Pancreas (tissue), 10 donors: Measurements from ENCODE around the gene SLC1A2. TPM values are rescaled to one million over a fixed set of nuclear protein-coding genes. Genes with fewer than 3 reads are reported as not detected.

Experiments used
- ATAC-seq, 4 donors: fragments of 200-7000 bp; cut with Tn5 transposase; one replicate each; pipeline versions ENCODE4 v1.8.0 to v1.9.1; 2020; ENCODE audit warnings: mild to moderate bottlenecking in 4 of 4, moderate library complexity in 4 of 4
- DNase-seq, 6 donors: peaks; one replicate each; pipeline ENCODE4 v3.0.0-alpha.2; 2020
- FAIRE-seq: peaks from 2 replicates; lab custom pipeline; 2012; peaks lifted over from hg19 to GRCh38; lab: Jason Lieb, UNC
- H3K27ac ChIP-seq, 4 donors: fragments of 200-600 bp; sonication (generic); 1 replicate in 3 of 4; 2 replicates in 1 of 4; pipeline versions ENCODE4 v1.5.0 to v1.8.0; 2020
- H3K27me3 ChIP-seq, 4 donors: fragments of 200-600 bp; one replicate each; pipeline ENCODE4 v1.8.0; 2021
- H3K36me3 ChIP-seq, 3 donors: fragments of 200-600 bp; sonication (generic) in 1 of 3; one replicate each; pipeline versions ENCODE4 v1.5.0 to v1.8.0; 2020 to 2021
- H3K4me1 ChIP-seq, 3 donors: fragments of 200-600 bp; one replicate each; pipeline ENCODE4 v1.8.0; 2021
- H3K4me3 ChIP-seq, 4 donors: fragments of 200-600 bp; sonication (generic) in 2 of 4; one replicate each; pipeline versions ENCODE4 v1.5.0 to v1.8.0; 2020 to 2021
- H3K9me3 ChIP-seq, 4 donors: fragments of 200-600 bp; one replicate each; pipeline ENCODE4 v1.8.0; 2021
- CTCF ChIP-seq, 4 donors: fragments of 200-600 bp; sonication (generic) in 3 of 4; IDR thresholded peaks; one replicate each; pipeline versions ENCODE4 v1.5.0 to v1.8.0; 2021; ENCODE audit warnings: antibody characterized with exemption in 4 of 4
- WGBS, 2 donors: extraction: QIAGEN DNeasy Blood & Tissue Kit; methylation state at CpG; one replicate each; pipeline ENCODE4 v1.1.7; 2013; 5-methylcytosine and 5-hydroxymethylcytosine counted together
- intact Hi-C, 3 donors: fragments of 100-400 bp; cut with DNase I; formaldehyde crosslinking; loops; one replicate each; pipeline versions ENCODE4 v1.11.1 to v1.14.2; 2022
- polyA plus RNA-seq, 2 donors: library from polyadenylated mRNA; stranded (reverse); fragments of 200-250 nt; gene quantifications; one replicate each; pipeline ENCODE4 v1.2.3, GENCODE V29; 2013
- total RNA-seq, 6 donors: library from RNA; stranded (reverse); fragmentation: NEBNext Ultra II Directional in 4 of 6; extraction: Animal tissue kit (Norgen Biotek cat#: 25700) in 4 of 6; gene quantifications; one replicate each; pipeline versions ENCODE4 v1.2.1 to v1.2.4, GENCODE V29; 2021 to 2023
- donor health status: healthy with polysubstance abuse.
- donor health status: DM: no; HTN: no; CAD: no; lungs with moderate emphysema.
- donor health status: DM: no; HTN: no; CAD: no.
- donor health status: control.
- donor health status: control.
- donor health status: Bipolar disorder and iron deficiency.
- donor health status: DM: yes; HTN: yes; CAD: no.
- donor health status: DM: no; HTN: no; CAD: no.
- donor health status: DM: no; HTN: no; CAD: no.
- donor health status: DM: yes; HTN: yes; CAD: no.

Gene SLC1A2
- total and polyA plus RNA-seq, 8 donors, result 4.7 to 62.5 (median 35.3) TPM

- intact Hi-C loops, result no loop called here
- H3K27me3 ChIP-seq, result no peaks in the 10 kb centered on the region
- DNase-seq (no peak), FAIRE-seq (no peak), ATAC-seq (no peak)
- H3K36me3 ChIP-seq, result peaks cover 0 to 8% (median 6%) of the 10 kb centered on the region in 3 donors
- no peak for TF ChIP-seq CTCF (IDR thresholded peaks at IDR 0.05)
- no peak overlapping the region for H3K27ac ChIP-seq
- no peaks in the 10 kb centered on the region for H3K9me3 ChIP-seq
- WGBS, 2 donors, result 79 to 82% methylated on average over 4 of the region's 4 CpGs
- H3K4me1 ChIP-seq, result peaks cover 7 to 14% (median 12%) of the 10 kb centered on the region in 3 donors
- no peak overlapping the region for H3K4me3 ChIP-seq
Observed at GRCh38 chr11:35208795-35209194, 210.6 kb downstream of the SLC1A2 start.

GRCh38 chr11:35207471-35208403, 211.6 kb downstream of the SLC1A2 start:
- Histone ChIP-seq H3K4me1 (peaks cover 7 to 14% (median 12%) of the 10 kb centered on the region in 3 donors), H3K27ac (no peak overlapping the region), H3K36me3 (peaks cover 0 to 8% (median 6%) of the 10 kb centered on the region in 3 donors), H3K4me3 (no peak overlapping the region), H3K9me3 (no peaks in the 10 kb centered on the region), H3K27me3 (no peaks in the 10 kb centered on the region)
- intact Hi-C loops, result no loop called here
- no peak for ATAC-seq
- WGBS, 2 donors, result 92 to 93% methylated on average over 10 of the region's 10 CpGs
- no peak for TF ChIP-seq CTCF (IDR thresholded peaks at IDR 0.05)
- DNase-seq, result no peak
- no peak for FAIRE-seq

GRCh38 chr11:35206616-35207015, 212.7 kb downstream of the SLC1A2 start:
- 95 to 100% methylated on average over 1 of the region's 1 CpG for WGBS, 2 donors
- no peak for TF ChIP-seq CTCF (IDR thresholded peaks at IDR 0.05)
- no peaks in the 10 kb centered on the region for H3K9me3 ChIP-seq
- ATAC-seq (no peak), DNase-seq (no peak), FAIRE-seq (no peak)
- H3K27ac ChIP-seq, result no peak overlapping the region
- peaks cover 0 to 8% (median 6%) of the 10 kb centered on the region in 3 donors for H3K36me3 ChIP-seq
- intact Hi-C loops, result no loop called here
- H3K27me3 ChIP-seq, result no peaks in the 10 kb centered on the region
- peaks cover 7 to 9% (median 7%) of the 10 kb centered on the region in 3 donors for H3K4me1 ChIP-seq
- H3K4me3 ChIP-seq, result no peak overlapping the region

GRCh38 chr11:35204614-35205013, 214.7 kb downstream of the SLC1A2 start:
- Histone ChIP-seq H3K9me3 (no peaks in the 10 kb centered on the region), H3K27ac (peak overlapping the region in 1 of 4 donors; percentile 6), H3K36me3 (peaks cover 0 to 16% (median 6%) of the 10 kb centered on the region in 3 donors), H3K4me3 (no peak overlapping the region), H3K4me1 (peaks cover 6 to 9% (median 7%) of the 10 kb centered on the region in 3 donors), H3K27me3 (no peaks in the 10 kb centered on the region)
- TF ChIP-seq CTCF (IDR thresholded peaks at IDR 0.05), result no peak
- intact Hi-C loops, result no loop called here
- DNase-seq, result no peak
- FAIRE-seq, result no peak
- WGBS, 2 donors, result 41 to 44% methylated on average over 5 of the region's 5 CpGs
- ATAC-seq, result peak; percentile 15 to 72 (median 60)

Other genes with a start within 250 kb of the SLC1A2 start
- gene PAMR1, start 106.1 kb upstream of the SLC1A2 start, total RNA-seq, result 1 to 10 TPM in 4 of 6 donors, under 1 TPM in 2; 0.81 to 4.8 (median 1.9) TPM
- gene PAMR1, start 106.1 kb upstream of the SLC1A2 start, polyA plus RNA-seq, result 1 to 10 TPM in 1 of 2 donors, under 1 TPM in 1; 0.42 to 1.3 TPM
- gene FJX1, start 198.9 kb upstream of the SLC1A2 start, total RNA-seq, result 10 to 100 TPM in 1 of 6 donors, 1 to 10 TPM in 5; 2.2 to 13.3 (median 3.8) TPM
- gene FJX1, start 198.9 kb upstream of the SLC1A2 start, polyA plus RNA-seq, result 1 to 10 TPM; 2.4 to 4.6 TPM
- gene TRIM44, start 243.2 kb upstream of the SLC1A2 start, total RNA-seq, result 10 to 100 TPM; 29.1 to 55.4 (median 43.5) TPM
- 1 to 10 TPM; 6.3 to 8.6 TPM for gene TRIM44, start 243.2 kb upstream of the SLC1A2 start, polyA plus RNA-seq